H9 (cell line): ENCODE data around the gene JPH2. TPM values are rescaled to one million over a fixed set of nuclear protein-coding genes. Genes with fewer than 3 reads are reported as not detected.

Source experiments
- DNase-seq: peaks from one replicate; pipeline ENCODE4 v3.0.0-alpha.2; 2017
- H2AFZ ChIP-seq: one replicate; pipeline ENCODE4 v1.6.1; 2013; ENCODE audit warnings: mild to moderate bottlenecking, low read length, control low read depth, moderate library complexity
- H2AK5ac ChIP-seq: 2 replicates; pipeline ENCODE4 v1.6.1; 2013; ENCODE audit warnings: low read length, control low read depth, mixed read lengths; ENCODE audit not compliant: insufficient read length
- H2BK120ac ChIP-seq: one replicate; pipeline ENCODE4 v1.6.1; 2013; ENCODE audit warnings: low read depth, mild to moderate bottlenecking, low read length, control low read depth, inconsistent platforms; ENCODE audit not compliant: poor library complexity, severe bottlenecking
- H2BK12ac ChIP-seq: 2 replicates; pipeline ENCODE4 v1.6.1; 2013; ENCODE audit warnings: low read length, control low read depth, mixed read lengths, low read depth; ENCODE audit not compliant: insufficient read length
- H2BK15ac ChIP-seq: 2 replicates; pipeline ENCODE4 v1.6.1; 2013; ENCODE audit warnings: low read depth, low read length, control low read depth
- H2BK20ac ChIP-seq: one replicate; pipeline ENCODE4 v1.6.1; 2013; ENCODE audit warnings: low read depth, mild to moderate bottlenecking, low read length, control low read depth, inconsistent platforms; ENCODE audit not compliant: poor library complexity, severe bottlenecking
- H2BK5ac ChIP-seq: 2 replicates; pipeline ENCODE4 v1.6.1; 2013; ENCODE audit warnings: low read length, control low read depth, mixed read lengths; ENCODE audit not compliant: insufficient read length
- H3K14ac ChIP-seq: 2 replicates; pipeline ENCODE4 v1.6.1; 2013; ENCODE audit warnings: low read length, control low read depth; ENCODE audit not compliant: insufficient read depth
- H3K18ac ChIP-seq: 2 replicates; pipeline ENCODE4 v1.6.1; 2013; ENCODE audit warnings: low read depth, mild to moderate bottlenecking, mixed read lengths, low read length, control low read depth; ENCODE audit not compliant: insufficient read length
- H3K23ac ChIP-seq: 2 replicates; pipeline ENCODE4 v1.6.1; 2013; ENCODE audit warnings: low read length, control low read depth, mixed read lengths, low read depth; ENCODE audit not compliant: insufficient read length
- H3K23me2 ChIP-seq: 2 replicates; pipeline ENCODE4 v1.6.1; 2013; ENCODE audit warnings: low read depth, mild to moderate bottlenecking, mixed read lengths, low read length, control low read depth; ENCODE audit not compliant: insufficient read length, poor library complexity, severe bottlenecking
- H3K27ac ChIP-seq: 2 replicates; pipeline ENCODE4 v1.5.1; 2013; ENCODE audit warnings: low read length, control low read depth, mixed read lengths, low read depth; ENCODE audit not compliant: insufficient read length
- H3K27me3 ChIP-seq: 2 replicates; pipeline ENCODE4 v1.6.1; 2013; ENCODE audit warnings: low read length, control low read depth, inconsistent platforms; ENCODE audit not compliant: insufficient read depth
- H3K4ac ChIP-seq: 2 replicates; pipeline ENCODE4 v1.6.1; 2013; ENCODE audit warnings: low read depth, mild to moderate bottlenecking, control low read depth, inconsistent platforms, low read length, moderate library complexity
- H3K4me1 ChIP-seq: 2 replicates; pipeline ENCODE4 v1.6.1; 2013; ENCODE audit warnings: low read length, control low read depth, inconsistent platforms; ENCODE audit not compliant: insufficient read depth
- H3K4me2 ChIP-seq: 2 replicates; pipeline ENCODE4 v1.6.1; 2013; ENCODE audit warnings: low read length, control low read depth, mixed read lengths; ENCODE audit not compliant: insufficient read length, insufficient read depth
- H3K56ac ChIP-seq: 2 replicates; pipeline ENCODE4 v1.6.1; 2013; ENCODE audit warnings: low read depth, mild to moderate bottlenecking, mixed read lengths, low read length, control low read depth; ENCODE audit not compliant: insufficient read length
- H3K79me1 ChIP-seq: 2 replicates; pipeline ENCODE4 v1.6.1; 2013; ENCODE audit warnings: low read depth, mild to moderate bottlenecking, moderate library complexity, low read length, control low read depth, inconsistent platforms; ENCODE audit not compliant: insufficient read depth, poor library complexity, severe bottlenecking
- H3K79me2 ChIP-seq: 2 replicates; pipeline ENCODE4 v1.6.1; 2013; ENCODE audit warnings: low read length, control low read depth, inconsistent platforms; ENCODE audit not compliant: insufficient read depth
- H3K9ac ChIP-seq: 2 replicates; pipeline ENCODE4 v1.6.1; 2013; ENCODE audit warnings: low read length, control low read depth, mixed read lengths; ENCODE audit not compliant: insufficient read length; ENCODE audit errors: extremely low read depth
- H3K9me3 ChIP-seq: one replicate; pipeline ENCODE4 v1.6.1; 2013; ENCODE audit warnings: low read depth, low read length, inconsistent platforms; ENCODE audit not compliant: control insufficient read depth
- H3T11ph ChIP-seq: one replicate; pipeline ENCODE4 v1.6.1; 2013; ENCODE audit warnings: mild to moderate bottlenecking, low read length, control low read depth, inconsistent platforms
- H4K20me1 ChIP-seq: one replicate; pipeline ENCODE4 v1.6.1; 2013; ENCODE audit not compliant: control insufficient read depth, insufficient read length, insufficient read depth
- H4K5ac ChIP-seq: 2 replicates; pipeline ENCODE4 v1.6.1; 2013; ENCODE audit warnings: low read depth, mild to moderate bottlenecking, mixed read lengths, low read length, control low read depth; ENCODE audit not compliant: insufficient read length
- H4K8ac ChIP-seq: replicated peaks from 2 replicates; pipeline ENCODE4 v1.6.1; 2013; ENCODE audit warnings: low read length, control low read depth, mixed read lengths, low read depth; ENCODE audit not compliant: insufficient read length
- H4K91ac ChIP-seq: 2 replicates; pipeline ENCODE4 v1.6.1; 2013; ENCODE audit warnings: low read depth, mild to moderate bottlenecking, moderate library complexity, mixed read lengths, low read length, control low read depth; ENCODE audit not compliant: insufficient read length
- H3K27ac Mint-ChIP-seq, 3 experiments: 2 replicates in 2 of 3; 3 replicates in 1 of 3; pipeline ENCODE4 v1.8.0; 2020 to 2021; ENCODE audit warnings: mixed read lengths in 3 of 3, mild to moderate bottlenecking in 1 of 3, moderate library complexity in 1 of 3
- H3K27me3 Mint-ChIP-seq: 2 replicates; pipeline ENCODE4 v1.8.0; 2021; ENCODE audit warnings: low read depth, mild to moderate bottlenecking, moderate library complexity, mixed read lengths
- H3K36me3 Mint-ChIP-seq, 3 experiments: 2 replicates in 2 of 3; 3 replicates in 1 of 3; pipeline ENCODE4 v1.8.0; 2020 to 2021; ENCODE audit warnings: low read depth in 3 of 3, mixed read lengths in 3 of 3; ENCODE audit not compliant: insufficient read depth in 1 of 3
- H3K4me1 Mint-ChIP-seq, 2 experiments: 2 replicates each; pipeline ENCODE4 v1.8.0; 2020; ENCODE audit warnings: mixed read lengths in 2 of 2
- H3K4me3 Mint-ChIP-seq, 2 experiments: 2 replicates in 1 of 2; 3 replicates in 1 of 2; pipeline ENCODE4 v1.8.0; 2020 to 2021; ENCODE audit warnings: mild to moderate bottlenecking in 2 of 2, mixed read lengths in 2 of 2, moderate library complexity in 1 of 2
- H3K9me3 Mint-ChIP-seq, 2 experiments: 2 replicates in 1 of 2; 3 replicates in 1 of 2; pipeline ENCODE4 v1.8.0; 2020; ENCODE audit warnings: mild to moderate bottlenecking in 2 of 2, mixed read lengths in 2 of 2, moderate library complexity in 1 of 2
- WGBS: extraction: QIAGEN DNeasy Blood & Tissue Kit; methylation state at CpG from one replicate; pipeline ENCODE4 v1.1.7; 2013; ENCODE audit warnings: missing lambda C conversion rate, low lambda C conversion rate, mixed read lengths; ENCODE audit not compliant: insufficient read length; ENCODE audit errors: extremely low coverage; 5-methylcytosine and 5-hydroxymethylcytosine counted together
- total RNA-seq: library from RNA; stranded (reverse); gene quantifications from 2 replicates; pipeline ENCODE4 v1.2.1, GENCODE V29; 2021
- TF ChIP-seq, protein P1 (sequence below): fragments of 200-600 bp; sonication (generic); conservative IDR thresholded peaks from 3 replicates; pipeline ENCODE4 v1.8.0; 2021; ENCODE audit warnings: antibody characterized with exemption, mild to moderate bottlenecking

The JPH2 gene
- total RNA-seq, 1 experiment from 2014 or later, result 0.31 TPM

GRCh38 chr20:44099832-44100231 is 87.2 kb downstream of the JPH2 start:
- no peaks in the 10 kb centered on the region for H3K9me3 Mint-ChIP-seq
- Histone ChIP-seq H3K4me2 (no peak overlapping the region), H3K4me1 (no peaks in the 10 kb centered on the region), H3K18ac (no peak overlapping the region), H2BK5ac (no peak overlapping the region), H3T11ph (no peak overlapping the region), H3K23me2 (no peaks in the 10 kb centered on the region), H3K4ac (no peak overlapping the region), H2AFZ (no peak overlapping the region), H2BK120ac (no peak overlapping the region), H2BK20ac (no peak overlapping the region), H2BK12ac (no peak overlapping the region), H2AK5ac (no peak overlapping the region), H3K79me2 (no peaks in the 10 kb centered on the region), H4K91ac (no peak overlapping the region), H3K23ac (no peak overlapping the region), H3K27ac (no peak overlapping the region), H4K20me1 (no peaks in the 10 kb centered on the region), H3K79me1 (no peaks in the 10 kb centered on the region), H4K8ac (no peak overlapping the region), H3K9me3 (no peaks in the 10 kb centered on the region), H3K27me3 (no peaks in the 10 kb centered on the region), H4K5ac (no peak overlapping the region), H2BK15ac (no peak overlapping the region), H3K9ac (no peak overlapping the region), H3K56ac (no peak overlapping the region), H3K14ac (no peak overlapping the region)
- no peak overlapping the region for H3K27ac Mint-ChIP-seq
- no peak overlapping the region for H3K4me3 Mint-ChIP-seq
- DNase-seq, result no peak
- H3K27me3 Mint-ChIP-seq, result peaks cover 11% of the 10 kb centered on the region
- no CpG with 5 or more reads among the region's 7 CpGs for WGBS
- no peaks in the 10 kb centered on the region for H3K4me1 Mint-ChIP-seq
- no peaks in the 10 kb centered on the region for H3K36me3 Mint-ChIP-seq
- TF ChIP-seq, protein P1, sequence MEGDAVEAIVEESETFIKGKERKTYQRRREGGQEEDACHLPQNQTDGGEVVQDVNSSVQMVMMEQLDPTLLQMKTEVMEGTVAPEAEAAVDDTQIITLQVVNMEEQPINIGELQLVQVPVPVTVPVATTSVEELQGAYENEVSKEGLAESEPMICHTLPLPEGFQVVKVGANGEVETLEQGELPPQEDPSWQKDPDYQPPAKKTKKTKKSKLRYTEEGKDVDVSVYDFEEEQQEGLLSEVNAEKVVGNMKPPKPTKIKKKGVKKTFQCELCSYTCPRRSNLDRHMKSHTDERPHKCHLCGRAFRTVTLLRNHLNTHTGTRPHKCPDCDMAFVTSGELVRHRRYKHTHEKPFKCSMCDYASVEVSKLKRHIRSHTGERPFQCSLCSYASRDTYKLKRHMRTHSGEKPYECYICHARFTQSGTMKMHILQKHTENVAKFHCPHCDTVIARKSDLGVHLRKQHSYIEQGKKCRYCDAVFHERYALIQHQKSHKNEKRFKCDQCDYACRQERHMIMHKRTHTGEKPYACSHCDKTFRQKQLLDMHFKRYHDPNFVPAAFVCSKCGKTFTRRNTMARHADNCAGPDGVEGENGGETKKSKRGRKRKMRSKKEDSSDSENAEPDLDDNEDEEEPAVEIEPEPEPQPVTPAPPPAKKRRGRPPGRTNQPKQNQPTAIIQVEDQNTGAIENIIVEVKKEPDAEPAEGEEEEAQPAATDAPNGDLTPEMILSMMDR, result no peak
